ENCODE data around the gene COPG1.
"Not testable (repeated sequence)": the region's sequence is repeated elsewhere in the genome, so short reads cannot be mapped to it uniquely, and the experiment has no call there.

COPG1 gene

DNA sequence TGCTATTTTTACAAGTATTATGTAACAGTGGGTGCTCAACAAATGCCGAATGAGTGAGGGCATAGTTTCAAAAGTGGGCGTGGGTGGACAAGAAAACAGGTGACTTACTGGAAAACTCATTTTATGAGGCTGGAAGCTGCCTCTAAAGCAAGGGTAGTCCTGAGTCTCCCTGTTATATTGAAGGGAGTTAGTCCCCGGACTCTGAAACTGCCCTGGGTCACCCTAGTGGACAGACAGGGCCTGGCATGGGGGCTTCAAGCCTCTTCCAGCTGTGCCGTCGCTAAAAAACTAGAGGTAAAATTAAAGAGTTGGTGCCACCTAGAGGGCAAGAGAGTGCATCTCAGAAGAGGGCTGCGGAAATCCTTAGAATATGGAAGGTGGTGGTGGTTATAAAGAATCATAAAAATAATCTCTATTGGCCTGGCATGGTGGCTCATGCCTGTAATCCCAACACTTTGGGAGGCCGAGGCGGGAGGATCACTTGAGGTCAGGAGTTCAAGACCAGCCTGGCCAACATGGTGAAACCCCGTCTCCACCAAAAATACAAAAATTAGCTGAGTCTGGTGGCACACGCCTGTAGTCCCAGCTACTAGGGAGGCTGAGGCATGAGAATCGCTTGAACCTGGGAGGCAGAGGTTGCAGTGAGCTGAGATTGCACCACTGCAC is 3.6 kb upstream of the COPG1 start:
- H3K4me3 ChIP-seq (ENCODE audit: low read depth, low read length), result not testable (repeated sequence)
- TF ChIP-seq, protein P1, sequence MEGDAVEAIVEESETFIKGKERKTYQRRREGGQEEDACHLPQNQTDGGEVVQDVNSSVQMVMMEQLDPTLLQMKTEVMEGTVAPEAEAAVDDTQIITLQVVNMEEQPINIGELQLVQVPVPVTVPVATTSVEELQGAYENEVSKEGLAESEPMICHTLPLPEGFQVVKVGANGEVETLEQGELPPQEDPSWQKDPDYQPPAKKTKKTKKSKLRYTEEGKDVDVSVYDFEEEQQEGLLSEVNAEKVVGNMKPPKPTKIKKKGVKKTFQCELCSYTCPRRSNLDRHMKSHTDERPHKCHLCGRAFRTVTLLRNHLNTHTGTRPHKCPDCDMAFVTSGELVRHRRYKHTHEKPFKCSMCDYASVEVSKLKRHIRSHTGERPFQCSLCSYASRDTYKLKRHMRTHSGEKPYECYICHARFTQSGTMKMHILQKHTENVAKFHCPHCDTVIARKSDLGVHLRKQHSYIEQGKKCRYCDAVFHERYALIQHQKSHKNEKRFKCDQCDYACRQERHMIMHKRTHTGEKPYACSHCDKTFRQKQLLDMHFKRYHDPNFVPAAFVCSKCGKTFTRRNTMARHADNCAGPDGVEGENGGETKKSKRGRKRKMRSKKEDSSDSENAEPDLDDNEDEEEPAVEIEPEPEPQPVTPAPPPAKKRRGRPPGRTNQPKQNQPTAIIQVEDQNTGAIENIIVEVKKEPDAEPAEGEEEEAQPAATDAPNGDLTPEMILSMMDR (IDR thresholded peaks at IDR 0.05; ENCODE audit: low read depth, low read length), result peak; percentile 89

DNA sequence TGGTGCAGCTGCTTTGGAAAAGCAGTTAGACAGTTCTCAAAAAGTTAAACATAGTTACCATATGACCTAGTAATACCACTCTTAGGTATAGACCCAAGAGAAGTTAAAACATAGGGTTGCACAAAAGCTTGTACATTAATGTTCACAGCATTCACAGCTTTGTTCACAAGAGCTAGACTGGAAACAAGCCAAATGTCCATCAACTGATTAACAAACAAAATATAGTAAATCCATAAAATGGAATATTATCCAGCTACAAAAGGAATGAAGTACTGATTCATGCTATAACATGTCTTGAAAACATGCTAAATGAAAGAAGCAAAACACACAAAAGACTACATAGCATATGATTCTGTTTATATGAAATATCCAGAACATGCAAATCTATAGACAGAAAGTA is 2.8 kb upstream of the COPG1 start:
- H3K4me3 ChIP-seq (ENCODE audit: low read depth, low read length), result no peak overlapping the region
- TF ChIP-seq, protein P1 (IDR thresholded peaks at IDR 0.05; ENCODE audit: low read depth, low read length), result no peak

DNA sequence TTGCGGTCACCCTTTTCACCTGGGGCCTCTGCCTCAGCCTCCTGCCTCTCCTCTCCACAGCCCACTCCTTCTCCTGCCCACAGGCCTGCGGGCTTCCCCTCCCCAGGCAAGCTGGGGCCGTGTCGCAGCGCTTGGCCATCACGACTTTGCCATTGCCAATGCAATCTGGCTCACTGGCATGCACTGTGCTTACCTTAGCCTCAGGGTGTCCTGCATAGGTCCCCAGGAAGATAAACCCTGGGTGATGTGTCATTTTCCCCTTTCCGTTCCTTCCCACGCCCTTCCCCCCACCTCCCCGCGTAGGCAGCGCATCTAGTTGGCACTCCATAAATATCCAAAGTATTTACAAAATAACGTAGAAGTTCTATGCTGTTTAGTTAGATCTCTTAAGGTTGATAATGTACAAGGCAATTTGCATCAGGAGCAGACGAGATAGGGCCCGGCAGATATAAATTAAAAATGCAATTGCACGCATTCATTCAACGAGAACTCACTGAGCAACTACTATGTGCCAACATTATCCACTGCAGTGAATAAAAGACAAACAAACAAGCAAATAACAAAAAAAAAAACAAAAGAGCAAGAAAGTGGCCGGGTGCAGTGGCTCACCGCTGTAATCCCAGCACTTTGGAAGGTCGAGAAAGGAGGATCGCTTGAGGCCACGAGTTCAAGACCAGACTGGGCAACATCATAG is 973 bp upstream of the COPG1 start:
- H3K4me3 ChIP-seq (ENCODE audit: low read depth, low read length), result peak overlapping the region; percentile 91
- TF ChIP-seq, protein P1 (IDR thresholded peaks at IDR 0.05; ENCODE audit: low read depth, low read length), result no peak

DNA sequence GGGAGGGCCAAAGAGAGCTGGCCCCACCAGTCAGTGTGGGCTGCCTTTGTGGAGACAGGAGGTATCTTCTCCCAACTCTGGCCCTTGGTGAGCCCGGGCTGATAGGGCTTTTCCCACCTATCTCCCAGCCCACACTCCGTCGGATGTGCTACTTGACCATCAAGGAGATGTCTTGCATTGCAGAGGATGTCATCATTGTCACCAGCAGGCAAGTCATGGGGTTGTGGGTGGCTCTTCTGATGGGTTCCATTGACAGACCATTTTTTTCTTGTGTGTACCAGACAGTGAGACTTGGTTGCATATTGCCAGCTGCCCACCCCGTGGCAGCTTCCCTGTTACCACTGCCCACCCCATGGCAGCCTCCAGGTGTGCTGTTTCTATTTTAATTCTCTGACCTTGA is 3.3 kb downstream of the COPG1 start:
- no peak overlapping the region for H3K4me3 ChIP-seq (ENCODE audit: low read depth, low read length)
- TF ChIP-seq, protein P1 (IDR thresholded peaks at IDR 0.05; ENCODE audit: low read depth, low read length), result no peak

DNA sequence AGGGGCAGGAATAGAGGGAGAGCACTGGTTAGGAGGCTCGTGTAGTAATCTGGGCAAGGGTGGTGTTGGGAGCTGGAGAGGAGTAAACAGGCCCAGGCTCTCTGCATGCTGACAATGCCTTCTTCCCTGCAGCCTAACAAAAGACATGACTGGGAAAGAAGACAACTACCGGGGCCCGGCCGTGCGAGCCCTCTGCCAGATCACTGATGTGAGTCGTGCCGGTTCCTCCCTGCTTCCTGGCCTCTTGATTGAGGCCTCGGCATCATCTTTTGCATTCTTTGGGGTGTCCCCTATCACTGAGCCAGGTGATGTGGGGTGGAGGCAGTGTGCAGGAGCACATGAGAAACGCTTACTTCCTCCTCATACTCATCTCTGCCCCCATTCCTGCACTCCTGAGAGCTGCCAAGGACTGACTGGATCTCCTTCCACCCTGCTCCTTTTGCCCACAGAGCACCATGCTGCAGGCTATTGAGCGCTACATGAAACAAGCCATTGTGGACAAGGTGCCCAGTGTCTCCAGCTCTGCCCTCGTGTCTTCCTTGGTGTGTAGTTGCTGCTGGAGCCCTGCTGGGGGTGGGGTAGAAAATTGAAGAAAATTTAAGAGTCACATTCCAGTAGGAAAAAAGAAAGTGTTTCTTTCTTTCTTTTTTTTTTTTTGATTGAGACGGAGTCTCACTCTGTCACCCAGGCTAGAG is 5.3 kb downstream of the COPG1 start:
- H3K4me3 ChIP-seq (ENCODE audit: low read depth, low read length), result no peak overlapping the region
- TF ChIP-seq, protein P1 (IDR thresholded peaks at IDR 0.05; ENCODE audit: low read depth, low read length), result no peak

DNA sequence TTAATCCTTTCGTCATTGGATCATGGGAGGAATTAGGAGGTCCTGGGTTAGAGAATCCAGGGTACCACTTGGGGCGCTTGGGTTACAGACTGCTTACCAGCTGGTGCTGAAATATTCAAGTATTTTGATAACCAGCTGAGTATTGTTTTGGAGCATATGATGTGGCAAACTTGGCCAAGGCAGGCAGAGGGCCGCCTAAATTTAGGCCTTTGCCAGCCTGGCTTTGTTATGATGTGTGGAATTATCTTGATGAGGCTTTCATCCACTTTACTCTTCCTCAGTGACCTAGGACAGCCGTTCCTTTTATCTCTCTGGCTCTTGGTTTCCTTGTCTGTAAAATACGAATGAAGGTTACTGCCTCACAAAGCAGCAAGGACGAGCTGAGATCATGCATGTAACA is 6.9 kb downstream of the COPG1 start:
- TF ChIP-seq, protein P1 (IDR thresholded peaks at IDR 0.05; ENCODE audit: low read depth, low read length), result no peak
- no peak overlapping the region for H3K4me3 ChIP-seq (ENCODE audit: low read depth, low read length)

DNA sequence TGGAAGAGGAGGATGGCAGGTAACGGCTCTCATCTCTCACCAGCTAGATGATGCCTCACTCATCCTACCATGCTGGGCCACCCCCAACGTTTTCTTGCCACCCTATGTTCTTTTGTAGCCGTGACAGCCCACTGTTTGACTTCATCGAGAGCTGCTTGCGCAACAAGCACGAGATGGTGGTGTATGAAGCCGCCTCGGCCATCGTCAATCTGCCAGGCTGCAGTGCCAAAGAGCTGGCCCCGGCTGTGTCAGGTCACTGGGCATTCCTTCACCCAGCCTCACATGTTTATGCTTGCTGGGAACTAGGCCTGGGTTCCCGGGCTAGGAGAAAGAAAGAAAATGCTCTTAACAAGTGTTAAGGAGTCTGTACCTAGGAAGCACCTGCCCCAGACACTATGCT is 8.2 kb downstream of the COPG1 start:
- no peak overlapping the region for H3K4me3 ChIP-seq (ENCODE audit: low read depth, low read length)
- TF ChIP-seq, protein P1 (IDR thresholded peaks at IDR 0.05; ENCODE audit: low read depth, low read length), result no peak

Data from WI38 (cell line).